ENCODE data around the gene GPRC5C. TPM values are rescaled to one million over a fixed set of nuclear protein-coding genes. Genes with fewer than 3 reads are reported as not detected.

Gene GPRC5C, protein sequence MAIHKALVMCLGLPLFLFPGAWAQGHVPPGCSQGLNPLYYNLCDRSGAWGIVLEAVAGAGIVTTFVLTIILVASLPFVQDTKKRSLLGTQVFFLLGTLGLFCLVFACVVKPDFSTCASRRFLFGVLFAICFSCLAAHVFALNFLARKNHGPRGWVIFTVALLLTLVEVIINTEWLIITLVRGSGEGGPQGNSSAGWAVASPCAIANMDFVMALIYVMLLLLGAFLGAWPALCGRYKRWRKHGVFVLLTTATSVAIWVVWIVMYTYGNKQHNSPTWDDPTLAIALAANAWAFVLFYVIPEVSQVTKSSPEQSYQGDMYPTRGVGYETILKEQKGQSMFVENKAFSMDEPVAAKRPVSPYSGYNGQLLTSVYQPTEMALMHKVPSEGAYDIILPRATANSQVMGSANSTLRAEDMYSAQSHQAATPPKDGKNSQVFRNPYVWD
- 0.53 and 1.1 TPM in 2 replicates for total RNA-seq
- total RNA-seq (2013), result 1.7 TPM
- 0.66 and 4.3 TPM in 2 replicates for polyA plus RNA-seq
- polyA minus RNA-seq, result 0.57 and 0.86 TPM in 2 replicates

DNA sequence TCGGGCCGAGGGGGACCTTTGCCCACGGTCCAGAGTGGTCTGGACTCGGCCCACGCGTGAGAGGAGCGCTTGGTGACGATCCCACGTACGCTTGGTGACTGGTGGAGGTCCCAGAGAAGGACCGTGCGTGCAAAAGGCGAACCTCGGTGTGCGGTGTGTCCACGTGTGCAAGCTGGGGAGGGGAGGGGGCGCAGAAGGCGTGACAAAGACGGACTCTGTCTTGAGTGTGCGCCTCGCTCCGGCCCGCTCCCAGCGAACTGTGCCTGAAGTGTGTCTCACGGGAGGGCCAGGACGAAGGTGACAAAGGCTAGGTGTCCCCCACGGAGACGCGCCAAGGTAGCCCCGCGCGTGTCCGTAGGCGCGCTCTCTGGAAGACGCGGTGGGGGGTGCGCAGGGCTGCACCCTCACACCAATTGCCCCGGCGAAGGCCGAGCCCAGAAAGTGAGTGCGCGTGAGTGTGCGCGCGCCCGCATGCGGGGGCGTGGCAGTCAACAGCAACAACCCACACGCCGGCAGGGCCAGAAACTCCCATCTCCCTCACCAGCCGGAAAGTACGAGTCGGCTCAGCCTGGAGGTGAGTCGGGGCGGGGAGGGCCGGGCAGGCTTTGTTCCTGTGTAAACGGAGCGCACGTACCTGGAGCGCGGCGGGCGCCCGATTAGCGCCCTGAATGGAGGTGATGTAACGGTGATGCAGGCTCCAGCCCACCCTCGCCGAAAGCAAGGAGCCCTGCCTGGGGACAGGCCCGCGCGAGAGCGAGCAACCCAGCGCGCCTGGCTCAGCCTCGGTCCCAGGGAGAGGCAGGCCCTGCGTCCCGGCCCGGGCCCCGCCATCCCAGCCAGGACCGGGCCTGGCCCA is at the start of gene GPRC5C:
Gene GPRC5C, plus strand, starts transcription at position 521 of the 856 bp plus-strand sequence. CDS start 7,689 bp downstream, outside the sequence.
- POLR2A ChIA-PET, result no interaction called here
- TF ChIP-seq, protein P1, sequence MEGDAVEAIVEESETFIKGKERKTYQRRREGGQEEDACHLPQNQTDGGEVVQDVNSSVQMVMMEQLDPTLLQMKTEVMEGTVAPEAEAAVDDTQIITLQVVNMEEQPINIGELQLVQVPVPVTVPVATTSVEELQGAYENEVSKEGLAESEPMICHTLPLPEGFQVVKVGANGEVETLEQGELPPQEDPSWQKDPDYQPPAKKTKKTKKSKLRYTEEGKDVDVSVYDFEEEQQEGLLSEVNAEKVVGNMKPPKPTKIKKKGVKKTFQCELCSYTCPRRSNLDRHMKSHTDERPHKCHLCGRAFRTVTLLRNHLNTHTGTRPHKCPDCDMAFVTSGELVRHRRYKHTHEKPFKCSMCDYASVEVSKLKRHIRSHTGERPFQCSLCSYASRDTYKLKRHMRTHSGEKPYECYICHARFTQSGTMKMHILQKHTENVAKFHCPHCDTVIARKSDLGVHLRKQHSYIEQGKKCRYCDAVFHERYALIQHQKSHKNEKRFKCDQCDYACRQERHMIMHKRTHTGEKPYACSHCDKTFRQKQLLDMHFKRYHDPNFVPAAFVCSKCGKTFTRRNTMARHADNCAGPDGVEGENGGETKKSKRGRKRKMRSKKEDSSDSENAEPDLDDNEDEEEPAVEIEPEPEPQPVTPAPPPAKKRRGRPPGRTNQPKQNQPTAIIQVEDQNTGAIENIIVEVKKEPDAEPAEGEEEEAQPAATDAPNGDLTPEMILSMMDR (IDR thresholded peaks at IDR 0.05), result no peak
- TF ChIP-seq EZH2 (IDR thresholded peaks at IDR 0.05; ENCODE audit: borderline replicate concordance, insufficient read depth, low read depth, low read length, poor library complexity, severe bottlenecking), result peak; percentile 73
- H3K4me3 Mint-ChIP-seq, result peak within 1 kb of the TSS; percentile 69
- H3K4me1 Mint-ChIP-seq, result peaks cover 16% of the 10 kb centered on the region
- intact Hi-C loops (cut with micrococcal nuclease), result no loop called here
- CTCF ChIA-PET, result no interaction called here
- Histone ChIP-seq H4K20me1 (ENCODE audit: control insufficient read depth, insufficient read depth, low read length, poor library complexity, severe bottlenecking) (no peaks in the 10 kb centered on the region), H3K79me2 (ENCODE audit: control insufficient read depth, insufficient read depth, low read length) (no peaks in the 10 kb centered on the region), H3K4me3 (ENCODE audit: control extremely low read depth in 1 of 5, extremely low read depth in 1 of 5, insufficient read depth in 1 of 5, low read depth in 2 of 5, low read length in 4 of 5) (peak within 1 kb of the TSS in 3 of 5 experiments; percentile 33 to 36 (median 35)), H3K4me2 (replicated peaks; ENCODE audit: low read depth, low read length, poor library complexity, severe bottlenecking) (peak within 1 kb of the TSS; percentile 84), H3K36me3 (replicated peaks in 1 of 2; ENCODE audit: control extremely low read depth in 1 of 2, control insufficient read depth in 1 of 2, extremely low read depth in 1 of 2, insufficient read depth in 2 of 2, low read length in 1 of 2) (no peaks in the 10 kb centered on the region), H3K27ac (ENCODE audit: low read length in 2 of 2) (no peak within 1 kb of the TSS), H3K9ac (ENCODE audit: low read length) (peak within 1 kb of the TSS; percentile 42), H2AFZ (ENCODE audit: insufficient read depth, low read depth, low read length, poor library complexity, severe bottlenecking) (peak within 1 kb of the TSS; percentile 56), H3K9me3 (ENCODE audit: control extremely low read depth in 1 of 3, control insufficient read depth in 2 of 3, insufficient read depth in 1 of 3, low read length in 2 of 3) (peaks cover 0 to 29% (median 0%) of the 10 kb centered on the region in 3 donors), H3K27me3 (replicated peaks in 1 of 4; ENCODE audit: control extremely low read depth in 1 of 4, control insufficient read depth in 3 of 4, insufficient read depth in 4 of 4, low read length in 3 of 4) (peaks cover 0 to 50% (median 24%) of the 10 kb centered on the region in 4 experiments), H3K4me1 (ENCODE audit: control insufficient read depth in 2 of 2, insufficient read depth in 2 of 2, low read length in 2 of 2) (peaks cover 27% of the 10 kb centered on the region in 2 donors)
- WGBS (ENCODE audit: insufficient coverage), result 2% methylated on average over 76 of the region's 81 CpGs
- DNase-seq (peak; percentile 58), ATAC-seq (ENCODE audit: low read depth) (peak; percentile 23)
- no peak within 1 kb of the TSS for H3K27ac Mint-ChIP-seq
- H3K27me3 Mint-ChIP-seq, result peaks cover 45% of the 10 kb centered on the region
- H3K9me3 Mint-ChIP-seq (ENCODE audit: insufficient read depth), result peaks cover 2% of the 10 kb centered on the region

Measured in B cell (primary cell).